GM21529 (cell line): ENCODE measurements around the gene ZNF12.
"Not testable (repeated sequence)": the region's sequence is repeated elsewhere in the genome, so short reads cannot be mapped to it uniquely, and the experiment has no call there.

Experiments
- ATAC-seq: cut with Tn5 transposase; IDR thresholded peaks from one replicate; pipeline ENCODE4 v1.9.1; 2021; ENCODE audit not compliant: unreplicated experiment

Gene ZNF12

GRCh38 chr7:6700793-6701192, 6.0 kb downstream of the ZNF12 start:
- no peak for ATAC-seq

DNA sequence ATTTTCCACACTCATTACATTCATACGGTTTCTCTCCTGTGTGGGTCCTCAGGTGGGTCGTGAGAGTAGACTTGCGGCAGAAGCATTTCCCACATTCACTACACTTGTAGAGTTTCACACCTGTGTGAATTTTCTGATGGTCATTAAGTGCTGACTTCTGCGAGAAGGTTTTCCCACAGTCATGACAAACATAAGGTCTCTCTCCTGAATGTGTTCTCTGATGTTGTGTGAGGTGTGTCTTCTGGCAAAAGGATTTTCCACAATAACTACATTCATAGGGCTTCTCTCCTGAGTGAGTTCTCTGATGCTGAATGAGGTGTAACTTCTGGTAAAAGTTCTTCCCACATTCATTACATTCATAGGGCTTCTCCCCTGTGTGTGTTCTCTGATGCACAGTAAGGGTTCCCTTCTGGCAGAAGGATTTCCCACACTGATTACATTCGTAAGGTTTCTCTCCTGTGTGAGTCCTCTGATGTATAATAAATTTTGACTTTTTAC, 15.1 kb downstream of the ZNF12 start:
- ATAC-seq: no peak

- no peak for ATAC-seq
Measured at GRCh38 chr7:6691103-6691502, 15.6 kb downstream of the ZNF12 start.

DNA sequence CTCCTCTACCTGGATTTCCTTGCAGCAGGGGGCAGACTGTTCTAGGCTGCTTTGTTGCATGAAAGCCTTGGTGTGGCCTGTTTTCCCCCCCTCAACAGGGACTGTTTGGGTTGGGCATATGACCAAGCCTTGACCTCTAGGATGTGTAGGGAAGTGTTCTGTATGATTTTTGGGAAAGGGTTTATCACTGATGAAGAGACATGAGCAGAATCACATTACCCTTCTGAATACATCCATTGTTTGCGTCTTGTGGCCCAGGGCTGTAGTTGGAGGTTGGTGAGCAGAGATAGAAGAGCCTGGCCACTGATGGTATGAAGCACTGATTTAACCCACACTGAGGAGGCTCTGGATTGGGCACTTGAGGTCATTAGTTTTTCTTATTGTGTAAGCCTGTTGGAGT, 26.6 kb downstream of the ZNF12 start:
- no peak for ATAC-seq

DNA sequence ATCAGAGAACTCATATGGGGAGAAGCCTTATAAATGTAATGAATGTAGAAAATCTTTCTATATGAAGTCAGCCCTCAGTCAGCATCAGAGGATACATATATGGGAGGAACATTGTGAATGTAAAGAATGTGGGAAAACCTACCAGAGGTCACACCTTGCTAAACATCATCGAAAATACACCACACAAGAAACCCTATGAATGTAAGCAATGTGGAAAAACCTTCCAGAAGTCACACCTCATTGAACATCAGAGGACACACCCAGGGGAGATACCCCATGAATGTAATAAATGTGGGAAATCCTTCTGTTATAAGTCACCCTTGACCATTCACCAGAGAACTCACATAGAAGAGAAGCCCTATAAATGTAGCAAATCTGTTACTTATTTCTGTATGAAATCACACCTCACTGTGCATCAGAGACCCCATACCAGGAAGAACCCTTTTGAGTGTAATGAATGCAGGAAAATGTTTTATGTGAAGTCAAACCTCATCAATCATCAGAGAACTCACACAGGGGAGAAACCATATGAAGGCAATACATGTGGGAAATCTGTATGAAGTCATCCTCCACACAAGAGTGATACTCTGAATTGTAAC, 30.8 kb downstream of the ZNF12 start:
- no peak for ATAC-seq

GRCh38 chr7:6670851-6671250, 35.9 kb downstream of the ZNF12 start:
- not testable (repeated sequence) for ATAC-seq

- ATAC-seq: no peak
Measured at GRCh38 chr7:6658618-6659345, 48.0 kb downstream of the ZNF12 start.

DNA sequence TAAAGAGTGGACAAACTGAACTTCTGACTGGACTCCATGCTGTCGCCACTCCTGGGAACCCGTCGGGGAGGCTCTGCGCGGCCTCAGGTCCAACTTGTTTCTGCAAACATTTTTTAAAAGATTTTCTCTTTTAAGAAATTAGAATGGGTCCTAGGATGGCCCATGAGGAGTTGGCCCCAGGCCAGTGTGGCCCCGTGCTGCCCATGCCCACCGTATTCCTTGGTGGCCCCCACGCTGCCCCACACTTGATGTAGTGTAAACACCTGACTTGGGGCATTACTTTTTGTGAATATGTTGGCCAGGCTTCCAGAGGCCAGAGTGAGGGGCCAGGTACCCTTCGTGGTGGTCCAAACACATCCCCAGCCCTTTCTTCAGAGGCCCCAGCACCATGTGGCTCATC, 50.3 kb downstream of the ZNF12 start:
- no peak for ATAC-seq

DNA sequence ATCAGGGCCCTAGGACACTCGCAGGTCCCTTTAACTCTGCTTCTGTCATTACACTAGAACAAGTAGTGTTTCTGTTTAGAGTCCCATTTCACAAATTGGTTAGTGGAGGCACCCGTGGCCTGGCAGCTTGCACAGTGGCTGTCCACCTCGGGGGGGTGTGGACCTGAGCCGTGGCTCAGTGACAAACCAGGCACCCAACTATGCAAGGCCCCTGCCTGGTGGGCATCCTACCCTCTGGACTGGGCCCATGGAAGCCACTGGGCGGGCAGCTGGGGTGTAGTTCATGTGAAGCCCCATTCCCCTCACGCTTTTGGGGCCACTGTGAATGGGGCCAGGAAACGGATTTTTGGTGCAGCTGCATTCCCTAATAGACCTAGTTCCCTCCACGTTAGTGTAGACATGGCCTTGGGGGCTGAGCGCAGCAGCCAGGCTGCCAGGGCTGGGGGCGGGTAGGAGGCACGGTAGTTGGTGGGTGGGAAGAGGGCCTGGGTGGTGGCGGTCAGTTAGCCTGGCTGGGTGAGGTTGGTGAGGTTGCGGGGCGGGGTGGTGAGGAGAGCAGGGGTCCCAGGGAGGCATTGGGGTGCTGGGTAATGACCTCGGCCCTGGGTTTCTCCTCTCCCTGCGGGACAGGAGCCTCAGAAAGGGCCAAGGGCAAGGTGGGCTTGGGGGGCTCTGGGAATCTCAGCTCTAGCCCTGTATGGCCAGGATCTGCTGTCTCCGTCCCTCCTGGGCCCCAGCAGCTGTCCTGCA, 50.9 kb downstream of the ZNF12 start:
- no peak for ATAC-seq

DNA sequence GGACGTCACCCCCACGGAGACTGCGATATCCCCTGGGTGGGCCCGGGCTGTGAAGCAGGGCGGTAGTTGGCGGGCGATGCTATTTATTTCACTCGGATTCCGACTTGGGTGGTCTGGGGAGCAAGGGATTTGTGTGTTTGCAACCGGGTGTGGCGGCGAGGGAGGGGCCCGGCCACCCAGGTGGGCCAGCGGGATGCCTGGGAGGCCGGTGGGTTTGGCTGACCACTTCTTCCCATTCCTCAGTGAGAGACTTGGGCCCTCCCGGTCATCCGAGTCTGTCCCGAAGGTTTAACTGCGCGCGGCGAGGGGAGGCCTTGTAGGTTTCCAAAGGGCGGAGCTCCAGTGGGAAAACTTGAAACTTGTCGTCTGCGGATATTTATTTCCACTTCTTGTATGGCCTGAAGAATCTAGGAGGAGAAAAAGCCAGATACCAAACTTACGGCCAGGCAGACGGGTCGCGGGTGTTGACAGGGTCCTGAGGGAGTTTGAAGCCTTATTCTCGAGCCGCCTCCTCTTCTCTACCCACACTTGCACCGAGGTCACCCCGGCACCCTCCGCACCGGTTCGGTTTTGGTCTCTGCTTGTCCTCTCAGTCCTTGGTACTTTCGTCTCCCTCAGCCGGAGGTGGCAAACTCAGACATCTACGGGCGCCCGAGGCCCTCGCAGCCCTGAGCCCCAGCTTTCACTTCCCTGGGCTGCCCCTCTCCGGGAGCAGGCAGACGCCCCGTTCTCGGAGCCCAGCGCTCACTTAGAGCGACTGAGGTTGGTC, 51.7 kb downstream of the ZNF12 start:
- ATAC-seq: no peak

GRCh38 chr7:6654113-6654841, 52.5 kb downstream of the ZNF12 start:
- no peak for ATAC-seq

- ATAC-seq: no peak
Measured at GRCh38 chr7:6653071-6654003, 53.4 kb downstream of the ZNF12 start.

DNA sequence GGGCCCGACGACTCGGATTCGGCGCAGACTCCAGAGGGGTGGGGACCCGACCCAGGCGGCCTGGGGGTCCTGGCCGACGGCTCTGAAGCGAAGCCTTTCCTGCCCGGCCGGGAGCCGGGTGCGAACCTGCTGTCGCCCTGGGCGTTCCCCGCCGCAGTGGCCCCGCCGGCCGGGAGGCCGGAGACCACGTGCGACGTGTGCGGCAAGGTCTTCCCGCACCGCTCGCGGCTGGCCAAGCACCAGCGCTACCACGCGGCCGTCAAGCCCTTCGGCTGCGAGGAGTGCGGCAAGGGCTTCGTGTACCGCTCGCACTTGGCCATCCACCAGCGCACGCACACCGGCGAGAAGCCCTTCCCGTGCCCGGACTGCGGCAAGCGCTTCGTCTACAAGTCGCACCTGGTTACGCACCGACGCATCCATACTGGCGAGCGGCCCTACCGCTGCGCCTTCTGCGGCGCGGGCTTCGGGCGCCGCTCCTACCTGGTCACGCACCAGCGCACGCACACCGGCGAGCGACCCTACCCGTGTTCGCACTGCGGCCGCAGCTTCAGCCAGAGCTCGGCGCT, 54.2 kb downstream of the ZNF12 start:
- no peak for ATAC-seq

- no peak for ATAC-seq
Measured at GRCh38 chr7:6651851-6652445, 54.8 kb downstream of the ZNF12 start.

DNA sequence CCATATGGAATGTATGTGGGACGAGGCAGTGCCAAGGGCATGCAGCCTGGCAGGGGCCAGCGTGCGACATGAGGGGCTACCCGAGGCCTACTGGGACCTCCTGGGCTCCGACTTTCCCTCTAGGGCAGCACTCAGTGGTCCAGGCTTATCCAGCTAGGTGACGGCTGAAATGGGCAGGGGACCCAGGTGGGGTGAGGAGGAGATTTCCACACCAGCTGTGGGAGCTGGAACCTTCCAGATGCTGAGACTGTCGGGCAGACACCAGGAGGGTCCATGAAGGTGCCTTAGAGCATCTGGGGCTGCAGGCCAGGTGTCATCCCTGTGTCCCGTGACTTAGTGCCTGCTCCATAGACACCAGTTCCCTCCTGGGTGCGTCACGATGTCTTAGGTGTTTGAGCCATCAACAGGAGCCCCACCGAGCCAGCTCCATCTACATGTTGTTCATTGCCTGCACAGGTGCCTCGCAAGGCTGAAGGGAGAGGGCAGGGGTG, 56.2 kb downstream of the ZNF12 start:
- no peak for ATAC-seq

DNA sequence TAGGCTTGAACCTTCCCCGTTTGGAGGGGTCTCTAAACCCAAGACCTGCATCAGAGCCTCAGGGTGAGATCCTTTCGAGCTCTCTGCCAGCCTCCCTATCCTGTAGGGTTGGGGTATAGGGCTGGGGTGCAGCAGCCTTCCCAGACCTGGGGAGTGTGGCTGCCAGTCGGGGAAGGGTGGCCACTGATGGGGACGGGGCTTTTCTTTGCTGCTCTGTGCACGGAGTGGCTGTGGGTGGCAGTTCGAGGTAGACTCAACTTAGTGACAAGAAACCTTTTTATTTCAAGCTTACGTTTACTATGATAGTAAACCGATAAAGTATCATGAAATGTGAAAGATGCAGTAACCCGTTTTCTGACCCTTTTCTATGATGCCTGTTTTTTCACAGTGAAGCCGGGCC, 56.7 kb downstream of the ZNF12 start:
- ATAC-seq: no peak

GRCh38 chr7:6649241-6649961, 57.3 kb downstream of the ZNF12 start:
- no peak for ATAC-seq

DNA sequence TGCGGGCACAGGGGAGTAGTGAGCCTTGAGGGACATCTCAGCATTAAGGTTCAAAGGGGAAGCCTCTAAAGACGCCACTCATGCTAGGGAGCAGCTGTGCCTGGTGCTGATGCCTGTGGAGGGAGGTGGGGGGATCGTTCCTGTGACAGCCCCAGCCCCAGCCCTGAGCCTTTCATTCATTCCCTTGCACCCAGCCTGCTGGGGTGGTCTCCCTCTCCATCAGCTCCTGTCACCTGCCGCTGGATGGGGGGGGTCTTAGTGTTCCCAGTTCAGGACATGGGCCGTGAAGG, 58.0 kb downstream of the ZNF12 start:
- no peak for ATAC-seq
